ENCODE results near the gene KSR1. TPM values are rescaled to one million over a fixed set of nuclear protein-coding genes. Genes with fewer than 3 reads are reported as not detected.

KSR1 gene
- total RNA-seq, 1 experiment from 2014 or later, result 21.7 TPM

GRCh38 chr17:27492470-27492869, 36.2 kb downstream of the KSR1 start:
- ATAC-seq, result no peak
- ChIA-PET POLR2A (no interaction called here), CTCF (no interaction called here)
- intact Hi-C loops (cut with micrococcal nuclease; ENCODE audit: unreplicated experiment) (loop anchor here (10.0 kb wide), 1 partner anchor 102 kb away; no protein-coding TSS in a partner anchor), in situ Hi-C loops (cut with HindIII; ENCODE audit: low pct_unique_long_range_greater_than_20kb, low sequenced_read_pairs) (no loop called here)
- Histone ChIP-seq H3K36me3 (ENCODE audit: control insufficient read depth, insufficient read depth, low read length) (no peaks in the 10 kb centered on the region), H3K4me1 (ENCODE audit: control insufficient read depth, insufficient read depth, low read length) (peaks cover 2% of the 10 kb centered on the region), H3K27me3 (ENCODE audit: control insufficient read depth, insufficient read depth, low read length) (no peaks in the 10 kb centered on the region), H3K27ac (ENCODE audit: low read length) (no peak overlapping the region), H3K9me3 (ENCODE audit: control insufficient read depth, insufficient read depth, low read depth, low read length) (no peaks in the 10 kb centered on the region), H3K4me3 (ENCODE audit: low read depth in 2 of 2, low read length in 2 of 2) (no peak overlapping the region)
- no peak for TF ChIP-seq CTCF (IDR thresholded peaks at IDR 0.05)
- TF ChIP-seq SIN3A (IDR thresholded peaks at IDR 0.05; ENCODE audit: borderline replicate concordance, insufficient read depth, low read depth, low read length), result no peak
- no peak for TF ChIP-seq REST (IDR thresholded peaks at IDR 0.05; ENCODE audit: insufficient read depth in 1 of 2, low read depth in 2 of 2, low read length in 1 of 2)
- TF ChIP-seq TCF7L2 (IDR thresholded peaks at IDR 0.05; ENCODE audit: low read depth, low read length), result no peak
- BruUV-seq (replicated peaks), result no TSS peak
- DNase-seq (ENCODE audit: low read depth, low spot score), result no peak

- Histone ChIP-seq H3K9me3 (ENCODE audit: control insufficient read depth, insufficient read depth, low read depth, low read length) (no peaks in the 10 kb centered on the region), H3K27ac (ENCODE audit: low read length) (no peak overlapping the region), H3K27me3 (ENCODE audit: control insufficient read depth, insufficient read depth, low read length) (no peaks in the 10 kb centered on the region), H3K36me3 (ENCODE audit: control insufficient read depth, insufficient read depth, low read length) (no peaks in the 10 kb centered on the region), H3K4me3 (ENCODE audit: low read depth in 2 of 2, low read length in 2 of 2) (no peak overlapping the region), H3K4me1 (ENCODE audit: control insufficient read depth, insufficient read depth, low read length) (peaks cover 2% of the 10 kb centered on the region)
- no peak for TF ChIP-seq POLR2AphosphoS5 (IDR thresholded peaks at IDR 0.05; ENCODE audit: low read depth, low read length)
- no peak for TF ChIP-seq TCF7L2 (IDR thresholded peaks at IDR 0.05; ENCODE audit: low read depth, low read length)
- ATAC-seq (no peak), DNase-seq (ENCODE audit: low read depth, low spot score) (no peak)
- intact Hi-C loops (cut with micrococcal nuclease; ENCODE audit: unreplicated experiment), result loop anchor here (10.0 kb wide), 1 partner anchor 102 kb away; no protein-coding TSS in a partner anchor
- in situ Hi-C loops (cut with HindIII; ENCODE audit: low pct_unique_long_range_greater_than_20kb, low sequenced_read_pairs), result no loop called here
- BruUV-seq (replicated peaks), result no TSS peak
- POLR2A ChIA-PET, result no interaction called here
- CTCF ChIA-PET, result no interaction called here
Measured at GRCh38 chr17:27493088-27493487, 36.8 kb downstream of the KSR1 start.

GRCh38 chr17:27494192-27495091, 38.2 kb downstream of the KSR1 start:
- in situ Hi-C loops (cut with HindIII; ENCODE audit: low pct_unique_long_range_greater_than_20kb, low sequenced_read_pairs) (no loop called here), intact Hi-C loops (cut with micrococcal nuclease; ENCODE audit: unreplicated experiment) (loop anchor here (10.0 kb wide), 1 partner anchor 100 kb away; no protein-coding TSS in a partner anchor)
- Histone ChIP-seq H3K27ac (ENCODE audit: low read length) (no peak overlapping the region; the same call in 1 of the 2 replicates), H3K27me3 (ENCODE audit: control insufficient read depth, insufficient read depth, low read length) (no peaks in the 10 kb centered on the region), H3K9me3 (ENCODE audit: control insufficient read depth, insufficient read depth, low read depth, low read length) (no peaks in the 10 kb centered on the region), H3K4me1 (ENCODE audit: control insufficient read depth, insufficient read depth, low read length) (peaks cover 2% of the 10 kb centered on the region), H3K4me3 (ENCODE audit: low read depth in 2 of 2, low read length in 2 of 2) (no peak overlapping the region), H3K36me3 (ENCODE audit: control insufficient read depth, insufficient read depth, low read length) (no peaks in the 10 kb centered on the region)
- no TSS peak for BruUV-seq (replicated peaks)
- CTCF ChIA-PET, result interaction anchor here (0.6 to 1.2 kb wide), 4 partner anchors 69 to 151 kb away, joined by 3 to 7 read pairs (median 4); no protein-coding TSS in a partner anchor
- DNase-seq (ENCODE audit: low read depth, low spot score) (no peak), ATAC-seq (peak; percentile 81)
- TF ChIP-seq POLR2AphosphoS5 (IDR thresholded peaks at IDR 0.05; ENCODE audit: low read depth, low read length) (no peak), SIN3A (IDR thresholded peaks at IDR 0.05; ENCODE audit: borderline replicate concordance, insufficient read depth, low read depth, low read length) (no peak), REST (IDR thresholded peaks at IDR 0.05; ENCODE audit: insufficient read depth in 1 of 2, low read depth in 2 of 2, low read length in 1 of 2) (no peak), CTCF (IDR thresholded peaks at IDR 0.05) (no peak), TCF7L2 (IDR thresholded peaks at IDR 0.05; ENCODE audit: low read depth, low read length) (no peak)
- POLR2A ChIA-PET, result no interaction called here

Data from Panc1 (cell line).